NCI-H2107 (cell line): ENCODE measurements around the gene CNTN5.
"Not testable (repeated sequence)": the region's sequence is repeated elsewhere in the genome, so short reads cannot be mapped to it uniquely, and the experiment has no call there.

Source experiments
- DNase-seq: peaks from one replicate; lab custom pipeline; 2025; lab: John Stamatoyannopoulos, UW

CNTN5 gene

DNA sequence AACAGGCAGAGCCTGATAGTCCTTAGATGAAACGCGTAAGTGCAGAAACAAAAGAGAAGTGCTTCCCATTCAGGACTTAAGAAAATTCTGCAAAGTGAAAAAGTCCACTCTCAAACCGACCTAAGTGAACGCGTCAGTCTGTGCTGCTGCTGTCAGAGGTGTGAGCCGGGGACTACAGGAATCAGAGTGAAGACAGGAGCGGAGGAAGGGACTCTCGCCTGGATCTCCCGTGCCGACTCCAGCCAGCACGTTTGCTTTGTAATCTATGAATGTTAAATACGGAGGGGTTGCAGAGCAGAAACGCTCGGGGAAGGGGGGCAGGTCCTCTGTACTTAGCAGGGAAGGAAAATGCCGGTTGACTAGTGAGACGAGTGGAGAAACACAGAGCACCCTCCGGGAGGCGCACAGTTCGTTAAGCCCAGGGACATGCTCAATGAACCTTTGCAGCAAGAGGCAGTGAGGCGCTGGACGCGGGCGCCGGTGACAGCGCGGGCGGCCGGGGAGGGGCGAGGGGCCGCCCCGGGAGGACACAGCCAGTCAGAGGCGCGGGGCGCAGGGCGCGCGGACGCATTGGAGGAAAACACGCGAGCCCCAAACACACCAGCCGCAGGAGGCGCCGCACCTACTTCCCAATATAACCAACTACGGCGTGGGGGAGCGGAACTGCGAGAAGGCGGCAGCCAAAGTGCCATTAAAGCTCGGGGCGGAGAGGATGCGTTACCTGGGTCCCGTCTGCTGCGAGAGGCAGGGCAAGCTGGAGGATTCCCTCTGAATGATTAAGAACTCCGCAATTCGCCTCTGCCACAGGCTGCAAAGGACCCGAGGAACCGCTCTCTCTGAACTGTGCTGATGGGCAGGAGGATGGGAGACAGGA lies at the start of gene CNTN5:
Gene CNTN5, plus strand, starts transcription at position 598 of the 874 bp plus-strand sequence.
- DNase-seq, result no peak

DNA sequence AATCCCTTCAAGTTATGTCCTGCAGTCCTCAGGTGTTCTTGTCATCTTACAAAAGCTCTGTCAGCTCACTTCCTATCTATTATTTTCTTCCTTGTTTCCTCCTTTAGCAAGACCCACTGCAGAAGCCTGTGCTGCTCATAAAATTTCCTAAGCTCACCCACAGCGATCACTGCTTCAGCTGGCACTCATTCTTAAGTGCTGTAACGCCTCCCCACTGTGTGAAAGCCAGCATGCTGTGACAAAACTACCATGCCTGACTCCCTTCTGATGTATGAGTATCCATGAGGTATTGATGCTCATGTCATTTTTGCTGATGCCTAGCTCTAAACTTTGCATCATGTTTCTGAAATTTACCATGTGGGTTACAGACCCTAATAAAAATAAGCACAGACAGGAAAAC lies 41.5 kb upstream of the CNTN5 start:
- DNase-seq, result no peak

DNA sequence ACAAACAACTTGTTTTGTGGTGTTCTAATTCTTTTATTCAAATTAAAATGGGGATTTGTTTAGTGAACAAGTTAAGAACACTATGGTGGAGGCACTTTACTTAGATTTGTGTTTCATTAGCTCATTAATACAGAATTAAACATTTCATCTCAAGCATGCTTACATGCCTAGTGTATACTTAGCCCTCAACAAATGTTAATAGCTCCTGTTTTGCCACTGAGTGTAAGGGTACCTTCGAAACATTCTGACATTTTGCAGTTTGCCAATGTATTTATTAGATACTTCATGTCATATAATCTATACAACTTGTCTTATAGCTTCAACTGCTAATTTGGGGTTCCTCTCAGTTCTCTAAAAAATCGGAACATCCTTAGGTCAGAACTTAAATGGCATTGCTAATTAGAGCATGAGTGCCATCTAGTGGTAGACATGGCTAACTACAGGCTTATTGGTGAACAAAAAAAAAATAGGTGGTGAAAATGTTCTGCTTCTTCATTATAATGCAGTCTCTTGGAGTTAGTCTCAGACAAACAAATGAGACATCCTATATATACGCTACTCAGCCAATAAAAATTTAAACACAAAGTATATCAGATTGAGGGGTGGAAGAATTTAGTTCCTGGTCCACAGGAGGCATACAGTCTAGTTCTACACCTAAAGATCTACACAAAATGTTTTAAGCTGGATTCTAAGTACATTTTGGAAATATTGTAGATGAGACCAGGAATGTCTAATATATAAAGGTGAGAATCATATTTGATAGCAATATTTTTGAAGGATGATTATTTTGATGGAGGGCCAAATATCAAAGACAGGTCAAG lies 4.9 kb upstream of the CNTN5 start:
- peak; percentile 4 for DNase-seq

DNA sequence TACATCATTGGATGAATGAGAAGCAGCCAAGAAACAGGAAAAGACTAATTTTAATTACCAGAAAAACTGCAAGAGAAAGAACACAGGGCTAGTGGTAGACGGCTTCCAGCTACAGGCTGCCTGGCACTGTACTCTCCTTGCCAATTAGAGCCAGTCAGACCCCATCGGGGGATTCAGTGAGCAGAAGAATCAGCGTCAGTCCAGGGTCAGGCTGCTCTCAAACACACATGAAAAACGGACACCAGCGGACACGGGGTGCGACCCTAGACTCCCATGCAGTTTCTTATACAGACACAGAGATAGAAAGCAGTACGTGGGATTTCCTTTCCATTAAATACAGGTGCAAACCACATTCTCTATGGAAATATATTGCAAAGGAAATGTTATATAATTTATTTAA lies 1.1 kb upstream of the CNTN5 start:
- no peak for DNase-seq

DNA sequence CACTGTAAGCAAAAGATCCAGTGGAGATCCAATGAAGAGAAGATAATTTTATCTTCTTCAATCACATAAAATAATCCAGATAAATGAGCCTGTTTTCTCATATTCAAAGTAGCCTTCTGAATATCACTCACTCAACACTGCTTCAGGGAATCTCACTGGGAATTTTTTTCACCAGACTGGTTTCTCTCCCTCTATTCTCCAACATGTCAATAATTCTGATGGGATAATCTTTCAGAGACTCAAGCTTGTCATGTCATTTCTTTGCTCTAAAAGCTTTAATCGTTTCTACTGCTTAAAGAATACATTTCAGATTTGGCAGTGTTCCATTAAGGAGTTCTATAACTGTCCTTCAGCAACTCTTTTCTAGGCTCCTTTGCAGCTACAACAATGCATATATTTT lies 16.3 kb downstream of the CNTN5 start:
- DNase-seq, result no peak

DNA sequence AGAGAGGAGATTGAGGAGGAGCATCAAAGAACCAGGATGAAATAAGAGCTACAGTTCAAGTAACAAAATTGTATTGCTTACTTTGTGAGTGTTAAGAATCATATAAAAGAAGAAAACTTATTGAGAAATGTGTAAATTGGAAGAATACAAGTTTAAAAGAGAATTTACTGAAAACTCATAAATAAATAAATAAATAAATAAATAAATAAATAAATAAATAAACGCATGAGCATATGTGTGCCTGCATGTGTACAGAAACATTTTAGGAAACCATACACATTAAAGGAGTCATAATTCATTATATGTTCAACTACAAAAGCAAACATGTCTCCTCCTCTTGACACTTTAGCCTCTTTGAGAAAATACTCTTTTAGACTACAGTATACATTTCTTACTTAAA lies 42.6 kb downstream of the CNTN5 start:
- DNase-seq, result no peak

DNA sequence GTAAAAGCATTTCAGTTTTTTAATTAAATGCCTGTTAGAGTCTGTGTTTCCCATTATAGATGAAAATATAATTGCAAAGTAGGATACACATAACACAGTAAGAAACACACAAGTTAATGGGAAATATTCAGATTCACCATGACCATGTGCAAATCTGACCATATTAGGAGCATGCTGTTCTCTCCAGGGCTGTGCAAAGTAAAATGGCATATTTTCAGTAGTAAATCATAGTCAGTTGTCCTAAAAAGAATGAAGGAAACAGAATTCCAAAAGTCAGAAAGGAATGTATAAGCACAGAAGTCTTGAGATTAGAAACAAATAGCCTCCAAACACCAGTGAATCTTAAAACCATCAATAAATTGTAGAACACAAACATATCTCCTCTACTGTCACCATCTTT lies 44.4 kb downstream of the CNTN5 start:
- no peak for DNase-seq

DNA sequence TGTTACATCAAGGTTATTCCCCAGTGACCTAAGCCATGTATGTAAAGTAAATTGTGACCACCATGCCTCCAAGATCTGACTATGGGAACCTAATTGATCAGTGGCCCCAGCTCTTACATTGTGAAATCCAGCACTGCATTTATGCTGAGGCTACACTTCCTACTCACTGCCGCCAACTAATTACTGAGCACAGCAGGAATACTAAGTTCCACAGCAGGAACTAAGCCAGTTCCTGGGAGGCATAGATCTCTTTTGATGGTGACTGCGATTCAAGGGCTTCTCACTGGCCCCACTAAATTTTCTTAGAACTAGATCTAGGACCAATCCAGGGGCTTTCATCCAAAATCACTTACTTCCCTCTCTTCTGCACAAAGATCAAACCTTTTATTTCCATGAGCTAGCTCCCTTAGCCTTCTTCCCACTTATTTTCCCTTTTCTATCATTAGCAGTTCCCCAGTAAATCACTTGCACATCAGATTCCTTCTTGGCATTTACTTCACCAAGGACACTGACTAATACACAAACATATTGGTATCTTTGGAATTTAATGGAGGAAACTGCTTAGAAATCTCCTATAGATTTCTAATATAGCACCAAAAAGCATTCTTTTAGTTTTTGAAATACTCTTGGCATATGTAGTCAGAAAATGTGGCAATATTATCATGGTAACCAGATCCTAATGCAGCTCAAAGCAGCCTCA lies 46.0 kb downstream of the CNTN5 start:
- DNase-seq, result no peak

DNA sequence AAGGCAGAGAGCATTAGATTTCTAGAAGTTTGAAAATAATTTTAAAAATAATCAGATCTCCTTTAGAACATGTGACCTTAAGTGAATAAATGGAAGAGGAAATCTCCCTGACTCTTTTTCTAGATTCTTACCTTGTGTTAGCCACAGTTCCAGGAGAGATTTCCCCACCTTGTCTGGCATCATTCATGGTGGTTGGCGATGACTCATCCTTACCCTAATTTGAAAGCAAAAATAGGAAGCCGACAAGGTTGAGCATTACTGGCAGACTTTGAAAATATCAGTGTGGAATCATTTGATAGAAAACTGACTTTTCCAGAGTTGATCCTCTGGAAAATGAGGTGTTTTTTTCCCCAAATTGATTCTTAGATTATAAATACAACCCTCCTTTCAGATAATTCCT lies 48.1 kb downstream of the CNTN5 start:
- no peak for DNase-seq

DNA sequence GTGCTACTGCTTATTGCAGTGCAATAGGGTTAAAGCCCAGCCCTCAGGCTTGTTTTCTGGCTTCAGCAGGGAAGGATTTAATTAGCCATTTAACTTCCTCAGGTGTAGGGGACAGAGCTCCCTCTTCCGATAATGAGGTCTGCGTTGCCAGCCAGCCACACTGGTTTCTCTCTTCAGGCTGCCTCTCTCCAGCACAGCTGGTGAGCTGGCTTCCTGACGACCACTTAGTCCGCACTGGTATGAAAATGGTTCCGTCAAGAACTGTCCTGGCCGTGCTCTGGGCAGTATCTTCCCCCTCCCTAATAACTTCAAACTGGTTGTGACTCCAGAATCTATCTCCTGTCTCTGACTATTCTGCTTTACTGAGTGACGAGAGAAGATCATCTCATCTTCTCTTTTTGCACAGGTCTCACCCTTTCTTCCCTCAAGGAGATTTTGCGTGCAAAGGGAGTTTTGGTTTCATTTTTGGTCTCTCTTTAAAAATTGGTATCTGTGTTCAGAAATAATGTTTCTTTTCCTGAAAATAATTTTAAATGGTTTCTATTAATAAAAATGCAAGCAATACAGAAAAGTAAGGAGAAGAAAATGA lies 49.2 kb downstream of the CNTN5 start:
- no peak for DNase-seq

DNA sequence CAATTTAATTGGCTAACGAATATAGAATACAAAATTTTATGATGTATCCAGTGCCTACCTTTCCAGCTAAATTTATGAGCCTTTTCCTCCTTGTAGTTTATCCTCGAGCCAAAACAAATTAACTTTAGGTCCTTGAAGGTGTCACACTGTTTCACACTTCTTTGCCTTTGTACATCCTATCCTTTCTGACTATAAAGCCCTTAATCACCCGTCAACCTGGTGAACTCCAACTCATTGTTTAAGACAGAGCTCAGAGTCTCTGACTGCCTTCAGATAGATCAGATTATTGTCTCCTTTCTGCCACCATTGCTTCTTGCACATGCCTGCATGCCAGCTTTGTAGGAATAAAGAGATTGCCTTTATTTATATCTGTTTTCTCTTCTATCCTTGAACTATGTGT lies 58.8 kb downstream of the CNTN5 start:
- no peak for DNase-seq

DNA sequence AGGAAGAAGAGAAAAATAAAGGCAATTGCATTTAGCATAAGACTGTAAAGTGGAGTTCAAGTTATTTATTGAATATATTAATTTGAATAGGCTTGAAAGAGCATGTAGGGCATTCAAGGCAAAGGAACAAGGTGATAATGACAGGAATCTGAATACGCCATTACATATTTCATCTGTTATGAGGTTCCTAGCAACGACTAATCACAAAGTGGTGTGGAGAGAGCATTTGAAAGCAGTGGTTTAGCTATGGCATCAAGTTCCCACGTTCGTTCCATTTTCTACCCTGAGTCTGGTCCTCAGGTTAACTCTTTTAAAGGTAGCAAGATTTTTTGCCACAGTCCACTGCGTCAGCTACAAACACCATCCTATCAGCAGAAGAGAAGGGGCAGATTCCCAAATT lies 59.4 kb downstream of the CNTN5 start:
- DNase-seq, result no peak

DNA sequence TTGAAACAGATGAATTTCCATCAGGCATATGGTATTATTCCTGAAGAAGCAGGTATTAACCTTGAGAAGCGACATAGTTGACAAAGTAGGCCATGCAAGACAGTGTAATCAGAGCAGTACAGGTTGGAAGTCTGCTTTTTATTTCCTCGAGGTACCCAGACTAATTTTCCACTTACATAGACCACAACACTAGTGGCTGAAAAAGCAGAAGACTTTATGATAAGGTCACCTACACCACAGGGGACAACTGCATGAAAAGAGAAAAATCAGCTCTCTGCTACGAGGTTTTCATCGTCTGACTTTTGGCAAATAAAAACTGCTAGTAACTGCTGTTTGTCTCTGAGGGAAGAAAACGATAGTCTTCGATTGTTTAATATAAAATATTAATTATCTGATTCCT lies 77.5 kb downstream of the CNTN5 start:
- DNase-seq, result no peak

DNA sequence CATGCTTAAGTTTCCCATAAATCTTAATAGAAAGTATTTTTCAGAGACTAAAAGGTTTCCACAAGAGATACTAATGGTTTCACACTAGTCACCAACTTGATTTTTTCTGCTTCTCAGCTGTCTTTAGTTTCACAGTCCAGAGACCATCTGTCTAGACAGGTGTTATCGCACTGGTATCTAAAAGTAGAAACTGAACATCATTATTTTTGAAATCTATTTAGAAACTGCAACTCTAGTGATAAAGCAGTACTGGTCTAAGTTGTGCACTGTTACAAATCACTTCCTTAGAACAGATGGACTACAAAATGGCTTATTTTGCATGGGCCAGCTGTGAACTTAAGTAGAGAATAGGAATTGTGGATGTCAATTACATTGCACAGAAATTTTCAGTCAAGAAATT lies 78.0 kb downstream of the CNTN5 start:
- no peak for DNase-seq

DNA sequence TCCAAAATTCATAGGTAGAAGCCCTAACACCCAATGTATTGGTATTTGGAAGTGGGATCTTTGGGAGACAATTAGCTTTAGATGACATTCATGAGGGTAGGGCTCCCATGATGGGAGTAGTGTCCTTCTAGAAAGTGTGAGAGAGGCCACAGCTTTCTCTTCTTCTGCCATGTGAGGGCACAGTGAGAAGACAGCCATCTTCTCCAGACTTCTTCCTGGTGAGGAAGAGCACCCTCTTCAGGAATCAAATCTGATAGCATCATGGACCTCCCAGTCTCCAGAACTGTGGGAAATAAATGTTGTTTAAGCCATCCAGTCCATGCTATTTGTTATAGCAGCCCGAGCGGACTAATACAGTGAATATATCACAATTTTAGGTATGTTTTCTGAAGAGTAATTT lies 96.9 kb downstream of the CNTN5 start:
- DNase-seq, result no peak

DNA sequence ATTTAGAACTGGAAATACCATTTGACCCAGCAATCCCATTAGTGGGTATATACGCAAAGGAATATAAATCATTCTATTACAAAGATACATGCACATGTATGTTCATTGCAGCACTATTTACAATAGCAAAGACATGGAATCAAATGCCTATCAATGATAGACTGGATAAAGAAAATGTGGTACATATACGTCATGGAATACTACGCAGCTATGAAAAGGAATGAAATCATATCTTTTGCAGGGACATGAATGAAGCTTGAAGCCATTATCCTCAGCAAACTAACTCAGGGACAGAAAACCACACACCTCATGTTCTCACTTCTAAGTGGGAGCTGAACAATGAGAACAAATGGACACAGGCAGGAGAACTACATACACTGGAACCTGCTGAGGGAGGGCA lies 113.1 kb downstream of the CNTN5 start:
- DNase-seq, result not testable (repeated sequence)

DNA sequence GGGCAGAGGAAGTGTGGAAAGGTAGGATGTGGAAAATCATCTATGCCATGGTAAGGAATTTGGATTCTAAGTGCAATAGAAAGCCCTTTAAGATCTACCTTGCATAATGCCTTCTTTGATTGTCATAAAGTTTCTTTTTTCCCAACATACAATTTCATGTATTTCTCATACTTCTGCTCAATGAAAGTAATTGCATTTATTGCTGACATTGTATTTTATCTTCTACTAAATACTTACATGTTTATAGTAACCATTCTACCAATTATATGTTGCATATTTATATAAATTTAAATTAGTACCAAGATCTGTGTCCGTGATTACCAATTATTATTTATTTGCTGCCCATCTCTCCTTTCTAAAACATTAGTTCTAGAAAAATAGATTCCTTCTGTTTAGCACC lies 114.8 kb downstream of the CNTN5 start:
- no peak for DNase-seq

DNA sequence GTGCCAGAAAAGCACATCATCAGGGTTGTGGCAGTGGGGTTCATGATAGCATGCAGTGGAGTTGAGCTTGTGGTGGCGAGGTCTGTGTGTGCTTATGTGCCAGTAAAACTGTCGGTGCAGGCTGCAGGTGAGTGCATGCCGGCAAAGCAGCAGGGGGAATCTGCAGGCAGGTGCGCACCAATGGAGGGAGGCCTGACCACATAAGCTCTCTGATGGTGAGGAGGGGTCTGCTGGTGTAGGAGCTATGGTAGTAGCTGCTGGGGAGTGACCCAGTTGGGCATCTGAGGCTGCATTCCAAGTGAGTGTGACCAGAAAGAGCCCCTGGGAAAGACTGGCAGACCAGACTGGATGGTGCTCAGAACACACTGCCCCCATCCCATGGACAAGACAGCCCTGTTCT lies 121.5 kb downstream of the CNTN5 start:
- DNase-seq, result no peak

DNA sequence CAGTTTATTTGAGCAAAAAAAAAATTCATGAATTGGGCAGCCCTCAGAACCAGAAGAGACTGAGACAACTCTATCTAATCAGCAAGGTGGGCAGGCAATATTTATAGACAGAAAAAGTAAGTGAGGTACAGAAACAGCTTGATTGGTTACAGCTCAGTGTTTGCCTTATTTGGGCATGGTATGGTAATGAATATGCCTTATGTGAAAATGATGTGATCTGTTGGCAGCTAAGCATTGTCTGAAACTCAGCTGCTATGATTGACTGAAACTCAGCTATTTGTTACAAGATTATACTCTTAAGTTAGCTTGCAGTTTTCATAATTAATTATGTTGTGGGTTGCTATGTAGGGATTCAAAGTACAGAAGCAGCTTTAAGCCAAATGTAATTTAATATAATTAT lies 127.6 kb downstream of the CNTN5 start:
- no peak for DNase-seq

DNA sequence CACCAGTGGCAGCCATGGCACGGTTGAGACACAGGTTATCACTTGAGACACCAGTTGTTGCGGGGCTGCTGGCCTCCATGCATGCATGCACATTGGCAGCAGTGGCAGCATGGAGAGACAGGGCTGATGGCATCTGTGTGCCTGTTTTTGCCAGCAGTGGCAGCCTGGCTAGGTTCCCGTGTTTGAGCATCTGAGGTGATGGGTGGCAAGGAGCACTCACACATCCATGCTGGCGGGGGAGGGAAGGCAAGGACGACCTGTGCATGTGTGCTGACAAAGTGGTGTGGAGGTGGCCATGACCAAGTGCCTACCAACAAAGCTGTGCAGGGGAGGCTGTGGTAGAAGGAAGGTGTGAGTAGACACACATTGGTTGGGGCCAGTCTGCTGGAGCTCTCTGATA lies 133.5 kb downstream of the CNTN5 start:
- DNase-seq, result no peak

DNA sequence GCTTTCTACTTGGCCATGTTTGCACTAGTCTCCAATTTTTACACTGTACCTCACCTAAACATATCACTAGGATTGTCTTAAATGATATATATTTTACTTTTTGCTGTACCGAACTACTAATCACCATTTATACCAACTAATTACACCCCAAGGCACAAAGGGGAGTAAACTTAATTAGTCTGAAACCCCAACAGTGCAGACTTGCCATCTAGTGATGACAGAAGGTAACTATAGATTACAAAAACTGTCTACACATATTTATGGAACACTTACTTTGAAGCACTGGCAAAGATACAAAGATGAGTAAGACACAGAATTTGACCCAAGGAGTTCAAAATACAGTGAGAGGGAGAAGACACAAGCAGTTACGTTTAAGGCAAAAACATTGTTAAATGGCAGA lies 139.7 kb downstream of the CNTN5 start:
- DNase-seq, result no peak

DNA sequence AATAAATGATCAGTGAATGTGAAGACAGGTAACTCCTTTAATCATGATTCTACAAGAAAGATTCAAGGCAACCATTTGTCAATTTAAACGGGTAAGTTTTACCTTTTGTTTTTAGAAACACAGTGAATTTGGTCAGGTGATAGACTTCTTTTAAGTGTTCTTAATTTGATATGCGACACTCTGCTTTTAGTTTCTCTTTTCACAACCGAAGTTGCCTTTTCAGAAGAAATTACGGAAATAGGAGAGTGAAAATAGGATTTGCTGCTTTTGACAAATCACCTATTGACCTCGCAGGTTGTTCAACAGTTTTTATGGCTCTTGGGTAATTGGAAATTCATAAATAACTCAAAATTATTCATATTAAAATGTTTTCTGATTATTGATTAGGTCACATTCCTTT lies 142.1 kb downstream of the CNTN5 start:
- no peak for DNase-seq
